Measurements from ENCODE around the gene RASAL1.
"Not testable (repeated sequence)": the region's sequence is repeated elsewhere in the genome, so short reads cannot be mapped to it uniquely, and the experiment has no call there.

Gene RASAL1

GRCh38 chr12:113161415-113162016, 26.0 kb upstream of the RASAL1 start:
- DNase-seq = no peak

GRCh38 chr12:113159937-113160336, 24.4 kb upstream of the RASAL1 start:
- DNase-seq = no peak

GRCh38 chr12:113158439-113159203, 23.1 kb upstream of the RASAL1 start:
- DNase-seq = no peak

GRCh38 chr12:113157218-113157859, 21.8 kb upstream of the RASAL1 start:
- DNase-seq = no peak

DNA sequence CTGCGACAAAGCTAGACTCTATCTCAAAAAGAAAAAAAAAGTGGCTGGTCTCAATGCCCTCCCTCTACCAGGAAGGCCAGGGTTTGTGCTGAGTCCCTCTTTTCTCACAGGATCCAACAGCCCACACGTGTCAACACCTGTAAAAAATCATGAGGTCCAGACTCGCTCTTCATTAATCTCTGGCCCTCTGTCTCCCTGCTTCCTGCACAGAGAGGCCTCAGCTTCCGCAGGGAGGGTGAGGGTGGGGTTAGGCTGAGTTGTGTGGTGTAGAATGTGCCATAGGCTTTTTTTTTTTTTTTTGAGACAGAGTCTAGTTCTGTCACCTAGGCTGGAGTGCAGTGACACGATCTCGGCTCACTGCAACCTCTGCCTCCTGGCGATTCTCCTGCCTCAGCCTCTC, 20.1 kb upstream of the RASAL1 start:
- no peak for DNase-seq

- no peak for DNase-seq
Measured at GRCh38 chr12:113155060-113155459, 19.5 kb upstream of the RASAL1 start.

- no peak for DNase-seq
Measured at GRCh38 chr12:113154351-113154973, 18.9 kb upstream of the RASAL1 start.

GRCh38 chr12:113152835-113153814, 17.6 kb upstream of the RASAL1 start:
- DNase-seq = peak; percentile 73

DNA sequence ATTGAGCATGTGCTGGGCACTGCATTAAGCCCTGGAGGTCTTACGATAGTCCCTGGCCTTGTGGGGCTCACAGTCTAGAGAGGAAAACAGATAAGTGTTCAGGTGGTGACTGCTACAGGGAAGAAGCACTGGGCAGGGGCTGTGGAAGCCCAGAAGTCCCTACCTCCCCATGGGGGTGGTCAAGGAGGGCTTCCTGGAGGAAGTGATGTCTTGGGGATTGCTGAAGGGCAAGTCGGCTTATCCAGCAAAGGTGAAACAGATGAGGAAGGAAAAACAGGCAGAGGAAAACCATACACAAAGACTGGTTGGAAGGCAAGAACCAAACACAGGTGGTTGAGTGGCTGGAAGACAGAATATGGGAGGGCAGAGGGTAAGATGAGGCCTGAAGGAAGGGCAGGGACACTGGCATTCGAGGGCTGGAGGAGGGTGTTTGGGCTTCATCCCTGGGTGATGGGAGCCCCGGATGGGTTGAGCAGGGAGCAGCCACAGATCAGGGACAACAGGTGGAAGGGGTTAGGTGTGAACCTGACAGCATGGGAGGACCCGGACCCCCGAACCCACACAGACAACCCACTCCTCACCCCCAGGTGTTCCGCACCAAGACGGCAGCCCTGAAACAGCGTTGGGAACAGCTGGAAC, 16.8 kb upstream of the RASAL1 start:
- DNase-seq = no peak

DNA sequence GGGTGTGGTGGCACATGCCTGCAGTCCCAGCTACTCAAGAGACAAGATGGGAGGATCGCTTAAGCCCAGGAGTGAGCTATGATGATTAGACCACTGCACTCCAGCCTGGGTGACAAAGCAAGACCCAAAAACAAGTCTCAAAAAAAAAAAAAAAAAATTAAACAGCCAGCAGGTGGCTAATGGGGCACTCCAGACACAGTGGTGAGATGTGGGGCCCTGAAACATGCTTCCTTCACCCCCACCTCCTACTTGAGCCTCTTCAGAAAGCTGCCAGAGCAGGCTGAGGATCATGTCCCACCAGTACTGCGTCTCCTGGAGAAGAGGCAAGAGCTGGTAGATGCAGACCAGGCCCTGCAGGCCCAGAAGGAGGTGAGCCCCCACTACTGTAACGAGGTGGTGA, 16.1 kb upstream of the RASAL1 start:
- no peak for DNase-seq

GRCh38 chr12:113149361-113150150, 14.0 kb upstream of the RASAL1 start, which contains the start of gene CFAP73:
TSS of gene CFAP73 (plus strand) at chr12:113149724. CDS start at chr12:113149858, 134 bp downstream.
- peak; percentile 87 for DNase-seq

GRCh38 chr12:113146999-113147398, 11.4 kb upstream of the RASAL1 start:
- DNase-seq = no peak

- no peak for DNase-seq
Measured at GRCh38 chr12:113145720-113146551, 10.4 kb upstream of the RASAL1 start.

- no peak for DNase-seq
Measured at GRCh38 chr12:113144806-113145205, 9.2 kb upstream of the RASAL1 start.

GRCh38 chr12:113143959-113144358, 8.4 kb upstream of the RASAL1 start:
- no peak for DNase-seq

DNA sequence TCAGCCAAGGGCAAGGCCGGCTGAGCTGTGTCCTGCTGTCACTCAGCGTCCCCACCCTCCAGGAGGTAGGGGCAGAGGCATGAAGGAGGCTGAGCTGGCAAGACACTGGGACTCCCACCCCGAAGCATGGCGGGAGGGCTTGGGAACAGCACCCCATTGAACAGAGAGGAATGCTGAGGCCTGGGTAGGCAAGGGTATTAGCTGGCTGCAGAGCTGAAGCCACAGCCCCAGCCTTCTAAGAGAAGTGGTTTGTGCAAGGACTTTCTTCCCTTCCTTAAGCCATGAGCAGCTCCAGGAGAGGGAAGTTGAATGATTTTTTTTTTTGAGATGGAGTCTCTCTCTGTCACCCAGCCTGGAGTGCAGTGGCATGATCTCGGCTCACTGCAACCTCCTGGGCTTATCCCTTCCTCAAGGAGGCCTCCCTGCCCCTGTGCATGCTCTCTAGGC, 7.3 kb upstream of the RASAL1 start:
- no peak for DNase-seq

- DNase-seq = no peak
Measured at GRCh38 chr12:113142173-113142885, 6.8 kb upstream of the RASAL1 start.

DNA sequence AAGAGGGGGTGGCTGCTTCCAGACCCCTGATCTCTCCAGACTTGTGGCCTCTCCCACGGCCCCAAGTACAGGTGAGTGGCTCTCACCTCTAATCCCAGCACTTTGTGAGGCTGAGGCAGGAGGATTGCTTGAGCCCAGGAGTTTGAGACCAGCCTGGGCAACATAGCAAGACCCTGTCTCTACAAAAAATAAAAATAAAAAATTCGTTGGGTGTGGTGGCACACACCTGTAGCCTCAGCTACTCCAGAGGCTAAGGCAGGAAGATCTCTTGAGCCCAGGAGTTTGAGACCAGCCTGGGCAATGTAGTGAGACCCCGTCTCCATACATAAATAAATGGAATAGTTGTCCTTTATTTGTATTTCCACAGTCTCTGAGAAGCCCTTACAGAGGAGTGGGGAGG, 6.2 kb upstream of the RASAL1 start:
- not testable (repeated sequence) for DNase-seq

GRCh38 chr12:113140706-113141105, 5.1 kb upstream of the RASAL1 start:
- DNase-seq = no peak
